ENCODE data around the gene TSLP. TPM values are rescaled to one million over a fixed set of nuclear protein-coding genes. Genes with fewer than 3 reads are reported as not detected.

TSLP gene
- total RNA-seq, 4 donors from 2014 or later: 1.8 TPM; not detected in 3

GRCh38 chr5:111095982-111096381 lies 24.5 kb downstream of the TSLP start:
- H3K4me1 ChIP-seq: peaks cover 0 to 29% (median 9%) of the 10 kb centered on the region in 4 donors
- TF ChIP-seq POLR2A (IDR thresholded peaks at IDR 0.05) (no peak), EP300 (IDR thresholded peaks at IDR 0.05) (no peak), CTCF (IDR thresholded peaks at IDR 0.05) (no peak)
- H3K27me3 ChIP-seq: no peaks in the 10 kb centered on the region
- DNase-seq (ENCODE audit: low spot score in 2 of 2): no peak
- H3K36me3 ChIP-seq: peaks cover 0 to 30% (median 0%) of the 10 kb centered on the region in 3 donors
- H3K4me3 ChIP-seq: no peak overlapping the region
- WGBS, 2 donors: 67 to 71% methylated on average over 1 of the region's 1 CpG
- H3K9me3 ChIP-seq: no peaks in the 10 kb centered on the region
- no peak overlapping the region for H3K27ac ChIP-seq

GRCh38 chr5:111099058-111099778 lies 27.7 kb downstream of the TSLP start:
- 53 to 67% methylated on average over 1 of the region's 1 CpG for WGBS, 2 donors
- H3K36me3 ChIP-seq: peaks cover 0 to 55% (median 0%) of the 10 kb centered on the region in 3 donors

GRCh38 chr5:111106320-111106948 lies 34.9 kb downstream of the TSLP start:
- WGBS, 2 donors: 92 to 97% methylated on average over 2 of the region's 2 CpGs

More at GRCh38 chr5:111099058-111099778, 27.7 kb downstream of the TSLP start:
- H3K4me3 ChIP-seq: no peak overlapping the region
- no peak overlapping the region for H3K27ac ChIP-seq
- TF ChIP-seq CTCF (IDR thresholded peaks at IDR 0.05): no peak
- TF ChIP-seq EP300 (IDR thresholded peaks at IDR 0.05): no peak
- TF ChIP-seq POLR2A (IDR thresholded peaks at IDR 0.05): no peak
- H3K9me3 ChIP-seq: no peaks in the 10 kb centered on the region
- DNase-seq (ENCODE audit: low spot score in 2 of 2): no peak
- H3K27me3 ChIP-seq: no peaks in the 10 kb centered on the region
- peaks cover 0 to 7% (median 0%) of the 10 kb centered on the region in 4 donors for H3K4me1 ChIP-seq

GRCh38 chr5:111107371-111107770 lies 35.9 kb downstream of the TSLP start:
- DNase-seq (ENCODE audit: low spot score in 2 of 2): no peak
- H3K27me3 ChIP-seq: no peaks in the 10 kb centered on the region
- no peaks in the 10 kb centered on the region for H3K4me1 ChIP-seq
- no peaks in the 10 kb centered on the region for H3K9me3 ChIP-seq
- WGBS, 2 donors: 87 to 89% methylated on average over 2 of the region's 2 CpGs
- H3K27ac ChIP-seq: no peak overlapping the region
- H3K4me3 ChIP-seq: no peak overlapping the region
- peaks cover 2 to 91% (median 6%) of the 10 kb centered on the region in 3 donors for H3K36me3 ChIP-seq
- no peak for TF ChIP-seq CTCF (IDR thresholded peaks at IDR 0.05)
- no peak for TF ChIP-seq POLR2A (IDR thresholded peaks at IDR 0.05)
- TF ChIP-seq EP300 (IDR thresholded peaks at IDR 0.05): no peak

More at GRCh38 chr5:111106320-111106948, 34.9 kb downstream of the TSLP start:
- no peak for DNase-seq (ENCODE audit: low spot score in 2 of 2)
- Histone ChIP-seq H3K27ac (no peak overlapping the region), H3K36me3 (peaks cover 2 to 85% (median 6%) of the 10 kb centered on the region in 3 donors), H3K4me1 (no peaks in the 10 kb centered on the region), H3K4me3 (no peak overlapping the region), H3K27me3 (no peaks in the 10 kb centered on the region), H3K9me3 (no peaks in the 10 kb centered on the region)
- TF ChIP-seq EP300 (IDR thresholded peaks at IDR 0.05) (no peak), POLR2A (IDR thresholded peaks at IDR 0.05) (no peak)

- TF ChIP-seq EP300 (IDR thresholded peaks at IDR 0.05) (peak in 1 of 2 donors; percentile 33), CTCF (IDR thresholded peaks at IDR 0.05) (no peak)
- Histone ChIP-seq H3K4me3 (no peak overlapping the region), H3K36me3 (peaks cover 2 to 68% (median 6%) of the 10 kb centered on the region in 3 donors), H3K27me3 (no peaks in the 10 kb centered on the region), H3K9me3 (no peaks in the 10 kb centered on the region), H3K4me1 (no peaks in the 10 kb centered on the region), H3K27ac (no peak overlapping the region)
- 93 to 94% methylated on average over 3 of the region's 3 CpGs for WGBS, 2 donors
- no peak for DNase-seq (ENCODE audit: low spot score in 2 of 2)
These were observed 40.4 kb downstream of the TSLP start for GRCh38 chr5:111111956-111112355.
